IPS-15b (cell line): ENCODE data around the gene PARM1.

Experiments
- H3K27me3 ChIP-seq: one replicate; pipeline ENCODE4 v1.6.1; 2013; ENCODE audit warnings: low read length; ENCODE audit not compliant: control insufficient read depth, insufficient read depth
- H3K36me3 ChIP-seq: one replicate; pipeline ENCODE4 v1.6.1; 2013; ENCODE audit warnings: low read length; ENCODE audit not compliant: control insufficient read depth, insufficient read depth
- H3K4me1 ChIP-seq: one replicate; pipeline ENCODE4 v1.6.1; 2013; ENCODE audit warnings: mild to moderate bottlenecking, low read length; ENCODE audit not compliant: control insufficient read depth, insufficient read depth
- H3K4me3 ChIP-seq: one replicate; pipeline ENCODE4 v1.5.1; 2013; ENCODE audit warnings: low read depth, low read length
- H3K9ac ChIP-seq: one replicate; pipeline ENCODE4 v1.6.1; 2013; ENCODE audit warnings: low read depth, mild to moderate bottlenecking, low read length
- H3K9me3 ChIP-seq: one replicate; pipeline ENCODE4 v1.6.1; 2013; ENCODE audit warnings: mild to moderate bottlenecking, low read length; ENCODE audit not compliant: control insufficient read depth, insufficient read depth

PARM1 gene

DNA sequence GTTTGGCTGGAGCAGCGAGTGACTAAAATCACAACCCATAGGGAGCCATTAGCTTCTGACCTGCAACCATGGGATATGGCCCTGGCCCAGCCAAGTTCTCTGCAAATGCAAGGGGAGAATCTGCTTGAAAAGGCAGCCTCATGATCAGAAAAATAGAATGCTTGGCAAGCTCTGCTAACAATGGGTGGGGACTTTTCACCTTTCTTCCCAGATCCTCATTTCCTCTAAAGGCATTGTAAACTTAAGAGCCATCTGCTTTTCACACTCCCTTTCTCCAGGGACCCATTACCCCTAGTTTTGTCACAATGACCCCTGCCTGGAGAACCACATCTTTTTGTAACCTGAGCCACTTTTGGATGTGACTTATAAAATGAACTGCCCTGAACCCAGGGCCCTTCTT, 104.3 kb downstream of the PARM1 start:
- H3K36me3 ChIP-seq, result no peaks in the 10 kb centered on the region
- H3K4me3 ChIP-seq, result no peak overlapping the region
- no peaks in the 10 kb centered on the region for H3K27me3 ChIP-seq
- no peaks in the 10 kb centered on the region for H3K9me3 ChIP-seq
- H3K4me1 ChIP-seq, result no peaks in the 10 kb centered on the region
- H3K9ac ChIP-seq, result no peak overlapping the region

DNA sequence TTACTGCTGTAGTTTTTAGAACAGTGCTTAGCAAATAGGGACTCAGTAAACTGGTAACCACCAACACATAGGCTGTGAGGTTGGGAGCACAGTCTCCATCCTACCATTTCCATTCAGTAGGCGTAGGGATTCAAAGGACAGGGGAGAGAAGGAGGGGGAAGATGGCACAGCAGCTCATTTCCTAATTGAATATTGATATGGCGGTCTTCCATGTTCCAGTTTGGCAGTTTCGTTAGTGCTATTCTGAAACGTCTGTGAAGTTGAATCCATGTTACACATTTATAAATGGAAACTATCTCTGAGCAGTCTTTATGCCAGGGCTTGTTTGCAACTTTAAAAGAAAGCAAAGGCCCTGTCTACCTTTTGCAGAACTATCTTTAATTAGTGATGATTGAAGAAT, 105.5 kb downstream of the PARM1 start:
- H3K4me1 ChIP-seq, result no peaks in the 10 kb centered on the region
- H3K9ac ChIP-seq, result no peak overlapping the region
- H3K27me3 ChIP-seq, result no peaks in the 10 kb centered on the region
- no peak overlapping the region for H3K4me3 ChIP-seq
- H3K36me3 ChIP-seq, result no peaks in the 10 kb centered on the region
- H3K9me3 ChIP-seq, result no peaks in the 10 kb centered on the region

DNA sequence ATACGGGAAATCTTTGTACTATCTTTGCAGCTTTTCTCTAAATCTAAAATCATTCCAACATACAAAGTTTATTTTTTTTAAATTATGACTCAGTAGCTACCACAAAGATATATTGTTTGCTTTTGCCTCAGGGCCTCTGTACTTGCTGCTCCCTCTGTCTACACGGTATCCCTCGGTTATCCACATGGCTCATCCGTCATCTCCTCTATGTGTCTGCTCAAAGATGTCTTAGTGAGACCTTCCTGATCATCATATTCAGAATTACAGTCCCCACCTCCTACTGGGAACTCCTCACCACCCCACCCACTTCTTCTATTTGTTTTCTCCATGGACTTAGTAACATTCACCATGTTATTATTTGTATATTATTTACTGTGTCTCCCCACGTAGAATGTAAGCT, 107.8 kb downstream of the PARM1 start:
- Histone ChIP-seq H3K4me3 (no peak overlapping the region), H3K36me3 (no peaks in the 10 kb centered on the region), H3K4me1 (no peaks in the 10 kb centered on the region), H3K9me3 (no peaks in the 10 kb centered on the region), H3K27me3 (no peaks in the 10 kb centered on the region), H3K9ac (no peak overlapping the region)

DNA sequence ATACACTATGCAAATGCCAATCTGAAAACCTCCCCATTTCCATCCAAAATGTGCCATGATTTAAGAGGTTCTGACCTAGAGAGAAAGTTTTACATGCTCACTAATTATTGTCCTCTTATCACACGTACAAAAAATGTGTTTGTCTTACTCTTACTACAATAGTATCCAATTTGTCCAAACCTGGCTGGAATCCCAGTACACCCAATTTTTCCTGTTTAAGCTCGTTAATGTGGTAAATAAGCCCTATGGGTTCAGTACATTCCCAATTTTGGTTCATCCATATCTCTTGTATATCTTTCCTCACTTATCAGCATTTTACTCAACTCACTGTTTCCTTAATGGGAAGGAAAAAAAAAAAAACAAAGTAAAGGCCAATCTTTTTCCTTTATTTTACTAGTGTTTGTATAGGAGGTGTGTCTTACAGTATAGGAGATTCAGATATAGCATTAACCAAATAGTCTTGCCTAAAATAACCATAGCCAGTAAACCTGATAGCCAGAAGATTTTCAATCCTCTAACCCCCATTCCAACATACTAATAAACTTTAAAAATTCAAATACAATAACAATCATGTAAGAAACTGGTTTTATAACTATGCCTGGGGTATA, 109.8 kb downstream of the PARM1 start:
- Histone ChIP-seq H3K4me3 (no peak overlapping the region), H3K9me3 (no peaks in the 10 kb centered on the region), H3K9ac (no peak overlapping the region), H3K4me1 (no peaks in the 10 kb centered on the region), H3K36me3 (no peaks in the 10 kb centered on the region), H3K27me3 (no peaks in the 10 kb centered on the region)

DNA sequence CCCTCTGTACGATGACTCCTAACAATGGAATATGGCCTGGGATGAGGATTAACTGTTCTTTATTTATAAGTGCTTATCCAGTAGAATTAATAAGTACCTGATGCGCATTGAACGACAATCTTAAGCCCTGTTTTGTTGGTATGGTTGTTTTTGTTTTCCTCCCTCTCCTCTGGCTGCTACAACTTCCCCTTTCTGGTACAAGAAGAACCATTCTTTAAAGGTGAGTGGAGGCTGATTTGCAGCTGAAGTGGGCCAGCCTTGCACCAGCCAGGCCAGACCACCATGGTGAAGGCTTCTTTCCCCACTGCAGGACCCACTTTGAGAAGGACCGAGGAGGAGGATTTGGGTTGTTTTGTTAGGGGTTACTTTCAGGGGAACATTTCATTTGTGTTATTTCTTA, 113.3 kb downstream of the PARM1 start:
- no peaks in the 10 kb centered on the region for H3K36me3 ChIP-seq
- H3K9me3 ChIP-seq, result no peaks in the 10 kb centered on the region
- H3K27me3 ChIP-seq, result no peaks in the 10 kb centered on the region
- no peak overlapping the region for H3K4me3 ChIP-seq
- H3K4me1 ChIP-seq, result peaks cover 5% of the 10 kb centered on the region
- no peak overlapping the region for H3K9ac ChIP-seq

DNA sequence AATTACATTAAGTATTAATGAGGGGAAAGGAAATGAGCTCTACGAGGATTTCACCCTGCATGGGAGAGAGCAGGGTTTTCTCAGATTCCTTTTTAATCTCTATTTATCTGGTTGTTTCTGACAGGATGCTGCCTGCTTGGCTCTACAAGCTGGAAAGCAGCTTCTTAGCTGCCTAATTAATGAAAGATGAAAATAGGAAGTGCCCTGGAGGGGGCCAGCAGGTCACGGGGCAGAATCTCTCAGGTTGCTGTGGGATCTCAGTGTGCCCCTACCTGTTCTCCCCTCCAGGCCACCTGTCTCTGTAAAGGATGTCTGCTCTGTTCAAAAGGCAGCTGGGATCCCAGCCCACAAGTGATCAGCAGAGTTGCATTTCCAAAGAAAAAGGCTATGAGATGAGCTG, 113.7 kb downstream of the PARM1 start:
- no peaks in the 10 kb centered on the region for H3K27me3 ChIP-seq
- no peak overlapping the region for H3K9ac ChIP-seq
- peaks cover 5% of the 10 kb centered on the region for H3K4me1 ChIP-seq
- H3K36me3 ChIP-seq, result no peaks in the 10 kb centered on the region
- H3K9me3 ChIP-seq, result no peaks in the 10 kb centered on the region
- H3K4me3 ChIP-seq, result no peak overlapping the region

DNA sequence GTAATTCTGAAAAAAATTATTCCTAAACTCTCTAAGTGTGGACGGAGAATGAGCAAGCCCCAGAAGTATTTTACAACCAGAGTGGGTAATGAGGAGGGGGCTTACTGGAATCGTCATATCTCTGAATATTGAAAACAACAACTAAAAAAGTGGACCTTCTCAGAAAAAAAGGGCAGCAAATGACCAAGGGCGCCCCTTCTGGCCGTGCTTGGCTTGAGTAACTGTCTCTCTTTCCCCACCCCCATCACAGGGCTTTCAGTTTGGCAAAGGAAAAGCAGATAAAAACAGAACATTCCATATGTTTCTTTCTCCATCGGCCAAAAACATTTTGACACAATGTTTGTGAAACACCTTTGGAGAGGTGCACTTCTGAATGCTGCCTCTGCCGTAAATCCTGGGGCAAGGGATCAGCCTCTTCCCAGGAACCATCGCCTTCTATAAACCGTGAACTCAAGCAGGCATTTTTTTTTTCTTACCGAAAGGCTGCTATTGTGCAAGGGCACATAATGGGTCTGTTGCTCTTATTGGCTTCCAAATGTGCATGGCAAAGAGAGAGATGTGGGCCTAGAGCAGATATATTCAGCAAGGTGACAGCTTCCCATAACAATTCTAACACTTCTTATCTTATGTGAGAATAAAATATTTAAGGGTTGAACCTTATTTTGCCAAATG, 115.4 kb downstream of the PARM1 start:
- H3K4me3 ChIP-seq, result no peak overlapping the region
- H3K9ac ChIP-seq, result no peak overlapping the region
- peaks cover 5% of the 10 kb centered on the region for H3K4me1 ChIP-seq
- H3K9me3 ChIP-seq, result no peaks in the 10 kb centered on the region
- no peaks in the 10 kb centered on the region for H3K27me3 ChIP-seq
- H3K36me3 ChIP-seq, result no peaks in the 10 kb centered on the region

DNA sequence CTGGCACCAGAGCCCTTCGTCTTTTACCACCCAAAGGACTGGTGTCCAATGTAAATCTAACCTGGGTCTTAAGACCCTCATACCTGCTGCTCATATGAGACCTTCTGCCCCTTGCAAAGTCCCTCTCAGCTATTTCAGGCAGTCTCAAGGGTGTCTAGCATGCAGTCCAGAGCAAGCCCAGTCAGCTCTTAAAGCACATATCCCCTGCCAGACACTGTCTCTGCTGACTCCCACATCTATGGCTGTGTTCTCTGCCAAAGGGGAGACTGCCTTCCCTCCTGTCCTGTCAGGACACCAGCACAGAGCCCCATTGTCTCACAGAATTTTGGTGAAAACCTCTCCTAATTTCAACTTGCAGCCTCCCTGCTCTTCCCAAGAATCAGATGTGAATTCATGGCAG, 118.5 kb downstream of the PARM1 start:
- H3K9ac ChIP-seq, result no peak overlapping the region
- no peaks in the 10 kb centered on the region for H3K9me3 ChIP-seq
- H3K4me1 ChIP-seq, result peaks cover 5% of the 10 kb centered on the region
- H3K36me3 ChIP-seq, result no peaks in the 10 kb centered on the region
- no peaks in the 10 kb centered on the region for H3K27me3 ChIP-seq
- H3K4me3 ChIP-seq, result no peak overlapping the region

DNA sequence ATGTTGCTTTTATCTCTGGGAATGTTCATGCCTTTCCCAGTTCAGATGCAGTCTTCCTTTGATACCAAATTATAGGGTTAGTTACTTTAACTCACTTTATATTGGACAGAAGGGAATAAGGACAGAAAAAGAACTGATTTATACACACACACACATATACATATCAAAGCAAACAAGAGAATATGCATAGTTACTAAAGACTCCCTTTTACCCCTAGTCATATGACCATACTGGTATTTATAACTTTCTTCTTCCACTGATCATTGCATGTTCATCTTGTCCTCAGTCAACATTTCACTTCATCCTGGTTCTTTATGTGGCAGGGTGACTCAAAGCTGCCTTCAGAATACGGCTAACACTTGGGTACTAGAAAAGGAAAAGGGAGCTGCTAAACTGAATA, 120.4 kb downstream of the PARM1 start:
- Histone ChIP-seq H3K36me3 (no peaks in the 10 kb centered on the region), H3K4me3 (no peak overlapping the region), H3K27me3 (no peaks in the 10 kb centered on the region), H3K9me3 (no peaks in the 10 kb centered on the region), H3K9ac (no peak overlapping the region), H3K4me1 (peaks cover 4% of the 10 kb centered on the region)

DNA sequence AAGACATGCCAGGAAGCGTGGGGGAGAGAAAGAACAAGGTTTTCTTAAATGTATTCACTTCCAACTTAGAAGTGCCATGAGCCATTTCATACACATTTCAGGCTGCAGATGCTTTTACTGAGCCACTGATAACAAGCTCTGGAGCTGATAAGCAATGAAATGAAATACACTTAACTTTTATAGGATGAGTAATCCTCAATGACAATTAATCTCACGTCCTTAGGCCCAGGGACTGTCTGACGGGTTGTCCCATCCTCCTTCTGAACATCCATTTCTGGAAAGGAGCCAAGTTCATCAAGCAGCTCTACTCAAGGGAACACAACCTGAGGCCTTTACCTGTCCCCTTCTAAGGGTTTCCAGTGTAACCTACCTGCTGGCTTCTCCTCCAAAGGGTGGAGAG, 121.2 kb downstream of the PARM1 start:
- no peaks in the 10 kb centered on the region for H3K36me3 ChIP-seq
- no peak overlapping the region for H3K4me3 ChIP-seq
- no peaks in the 10 kb centered on the region for H3K27me3 ChIP-seq

DNA sequence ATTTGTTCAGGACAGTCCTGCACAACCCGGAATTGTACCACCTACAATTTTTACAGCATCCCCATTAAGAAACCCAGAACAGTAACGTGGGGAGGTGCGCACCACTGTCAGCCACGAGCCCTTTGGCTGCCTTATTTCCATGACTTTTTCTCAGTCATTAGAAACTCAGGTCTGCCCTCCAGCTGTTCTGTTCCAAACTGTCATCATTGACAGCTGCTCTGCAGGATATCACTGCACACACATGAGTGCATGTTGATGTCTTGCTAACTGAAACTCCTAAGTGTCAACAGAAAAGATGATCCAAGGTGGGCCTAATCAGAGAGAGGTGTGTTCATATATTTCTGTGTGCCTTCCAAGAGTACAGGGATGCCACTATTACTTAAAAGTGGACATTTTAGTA, 123.4 kb downstream of the PARM1 start:
- no peaks in the 10 kb centered on the region for H3K9me3 ChIP-seq
- H3K27me3 ChIP-seq, result no peaks in the 10 kb centered on the region
- H3K4me1 ChIP-seq, result no peaks in the 10 kb centered on the region

More for the DNA sequence above, 121.2 kb downstream of the PARM1 start:
- Histone ChIP-seq H3K9ac (no peak overlapping the region), H3K4me1 (no peaks in the 10 kb centered on the region), H3K9me3 (no peaks in the 10 kb centered on the region)

DNA sequence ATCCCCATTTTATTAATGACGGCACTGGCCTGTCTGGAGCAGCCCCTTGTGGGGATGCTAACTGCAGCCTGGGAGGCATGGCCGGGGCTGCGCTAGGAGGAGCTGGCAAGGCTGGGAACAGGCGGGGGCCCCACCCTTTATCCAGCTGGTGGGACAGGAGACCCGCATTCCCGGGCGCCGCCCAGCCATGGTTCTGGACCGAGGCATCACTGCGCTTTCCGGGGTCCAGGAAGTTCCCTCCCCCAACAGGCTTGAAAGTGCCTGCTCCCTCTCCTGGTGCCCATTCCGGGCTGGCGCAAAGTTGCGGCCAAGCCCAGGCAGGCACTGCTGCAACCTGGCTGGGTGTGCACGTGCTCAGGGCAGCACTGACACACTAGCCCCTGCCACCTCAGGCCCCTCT, 124.5 kb downstream of the PARM1 start:
- Histone ChIP-seq H3K9me3 (no peaks in the 10 kb centered on the region), H3K27me3 (no peaks in the 10 kb centered on the region), H3K4me1 (no peaks in the 10 kb centered on the region), H3K9ac (no peak overlapping the region), H3K36me3 (no peaks in the 10 kb centered on the region), H3K4me3 (no peak overlapping the region)

More for the DNA sequence above, 123.4 kb downstream of the PARM1 start:
- Histone ChIP-seq H3K4me3 (no peak overlapping the region), H3K36me3 (no peaks in the 10 kb centered on the region), H3K9ac (no peak overlapping the region)
